SK-N-SH (cell line): ENCODE results near the gene ZBTB43. TPM values are rescaled to one million over a fixed set of nuclear protein-coding genes. Genes with fewer than 3 reads are reported as not detected.

Experiments
- CTCF ChIA-PET: fragments of 300-600, 350-600 bp; formaldehyde crosslinking; extraction: SDS; loops from one replicate; lab custom pipeline; 2021; lab: Yijun Ruan, JAX
- POLR2A ChIA-PET: fragments of 350-600 bp; sonication (Branson Sonifier 250); formaldehyde crosslinking; extraction: SDS; loops from one replicate; lab custom pipeline; 2020; ENCODE audit warnings: antibody characterized with exemption, inconsistent platforms; lab: Yijun Ruan, JAX
- DNase-seq: peaks from one replicate; pipeline ENCODE4 v3.0.0; 2012
- H2AFZ ChIP-seq: fragments of 200-600 bp; sonication (generic); 2 replicates; pipeline ENCODE4 v1.8.1; 2016; ENCODE audit warnings: antibody characterized with exemption, mild to moderate bottlenecking, low read depth
- H3F3A ChIP-seq: fragments of 200-600 bp; sonication (generic); replicated peaks from 2 replicates; pipeline ENCODE3; 2016; ENCODE audit warnings: antibody characterized with exemption, mild to moderate bottlenecking; ENCODE audit not compliant: insufficient read depth
- H3K27ac ChIP-seq, 2 experiments: fragments of 200-500 bp in 1 of 2; fragments of 200-600 bp in 1 of 2; sonication (Bioruptor generic) in 1 of 2; sonication (generic), shearing (Covaris generic) in 1 of 2; 2 replicates each; pipeline versions ENCODE4 v1.5.1 to v1.6.1; 2014 to 2016; ENCODE audit warnings: low read depth in 2 of 2, inconsistent platforms in 1 of 2, low read length in 1 of 2, mild to moderate bottlenecking in 1 of 2, mixed read lengths in 1 of 2
- H3K27me3 ChIP-seq: fragments of 200-600 bp; sonication (generic), shearing (Covaris generic); 2 replicates; pipeline ENCODE4 v1.6.1; 2016; ENCODE audit warnings: mixed run types; ENCODE audit not compliant: insufficient read depth
- H3K36me3 ChIP-seq, 2 experiments: fragments of 200-500 bp in 1 of 2; fragments of 200-600 bp in 1 of 2; sonication (Bioruptor generic) in 1 of 2; sonication (generic) in 1 of 2; replicated peaks in 1 of 2; 2 replicates each; pipeline versions ENCODE3 to v1.5.1; 2014 to 2016; ENCODE audit warnings: low read length in 1 of 2, mild to moderate bottlenecking in 1 of 2; ENCODE audit not compliant: insufficient read depth in 2 of 2, control insufficient read depth in 1 of 2
- H3K4me1 ChIP-seq, 2 experiments: fragments of 200-500 bp in 1 of 2; fragments of 200-600 bp in 1 of 2; sonication (Bioruptor generic) in 1 of 2; sonication (generic), shearing (Covaris generic) in 1 of 2; 2 replicates each; pipeline versions ENCODE4 v1.5.1 to v1.6.1; 2014 to 2016; ENCODE audit warnings: low read depth in 1 of 2, low read length in 1 of 2, mixed run types in 1 of 2; ENCODE audit not compliant: insufficient read depth in 2 of 2, control insufficient read depth in 1 of 2
- H3K4me2 ChIP-seq: fragments of 200-600 bp; sonication (generic), shearing (Covaris generic); 2 replicates; pipeline ENCODE4 v1.6.1; 2017; ENCODE audit warnings: mixed run types
- H3K4me3 ChIP-seq, 2 experiments: fragments of 200-500 bp in 1 of 2; fragments of 200-600 bp in 1 of 2; sonication (Bioruptor generic) in 1 of 2; sonication (generic), shearing (Covaris generic) in 1 of 2; 2 replicates each; pipeline versions ENCODE4 v1.5.1 to v1.8.1; 2014 to 2016; ENCODE audit warnings: low read depth in 2 of 2, inconsistent platforms in 1 of 2, low read length in 1 of 2, mild to moderate bottlenecking in 1 of 2, mixed read lengths in 1 of 2, moderate library complexity in 1 of 2
- H3K79me2 ChIP-seq: fragments of 200-600 bp; sonication (generic); 2 replicates; pipeline ENCODE4 v1.8.1; 2017; ENCODE audit warnings: mild to moderate bottlenecking; ENCODE audit not compliant: insufficient read depth
- H3K9ac ChIP-seq: fragments of 200-600 bp; sonication (generic); 2 replicates; pipeline ENCODE4 v1.6.1; 2017; ENCODE audit warnings: mixed run types
- H3K9me2 ChIP-seq: fragments of 200-600 bp; sonication (generic); 2 replicates; pipeline ENCODE4 v1.6.1; 2017; ENCODE audit warnings: mixed run types
- H3K9me3 ChIP-seq: fragments of 200-600 bp; sonication (generic); 2 replicates; pipeline ENCODE4 v1.6.1; 2017; ENCODE audit warnings: mixed run types, mild to moderate bottlenecking, moderate library complexity
- H4K20me1 ChIP-seq: fragments of 200-600 bp; sonication (generic); 2 replicates; pipeline ENCODE4 v1.6.1; 2017; ENCODE audit warnings: mild to moderate bottlenecking, mixed run types; ENCODE audit not compliant: insufficient read depth
- CHD2 ChIP-seq: fragments of 150-350 bp; IDR thresholded peaks from 2 replicates; pipeline ENCODE4 v1.6.1; 2018; ENCODE audit warnings: low read length; ENCODE audit not compliant: partially characterized antibody
- ELF1 ChIP-seq: IDR thresholded peaks from 2 replicates; pipeline ENCODE4 v1.4.0; 2012
- EP300 ChIP-seq, 2 experiments: IDR thresholded peaks; 2 replicates each; pipeline versions ENCODE4 v1.4.0 to v1.6.1; 2012; ENCODE audit warnings: borderline replicate concordance in 1 of 2, low read depth in 1 of 2, low read length in 1 of 2
- EZH2phosphoT487 ChIP-seq: fragments of 200-600 bp; sonication (generic); IDR thresholded peaks from 2 replicates; pipeline ENCODE4 v1.6.1; 2017; ENCODE audit warnings: low read depth, mixed run types, mild to moderate bottlenecking, antibody characterized with exemption, moderate library complexity, borderline replicate concordance
- FOXJ3 ChIP-seq: sonication (generic); formaldehyde crosslinking; IDR thresholded peaks from 2 replicates; pipeline ENCODE4 v1.5.1; 2020; ENCODE audit warnings: mild to moderate bottlenecking, missing genetic modification reagents
- GABPA ChIP-seq: IDR thresholded peaks from 2 replicates; pipeline ENCODE4 v1.4.0; 2012; ENCODE audit warnings: low read depth, mild to moderate bottlenecking
- GATA2 ChIP-seq: sonication (generic); formaldehyde crosslinking; IDR thresholded peaks from 2 replicates; pipeline ENCODE4 v1.5.0; 2020; ENCODE audit warnings: mild to moderate bottlenecking, missing genetic modification reagents
- MEF2A ChIP-seq: IDR thresholded peaks from 2 replicates; pipeline ENCODE4 v1.4.0; 2012; ENCODE audit warnings: low read depth, borderline replicate concordance
- MXI1 ChIP-seq: IDR thresholded peaks from 2 replicates; pipeline ENCODE4 v1.6.1; 2012; ENCODE audit warnings: mild to moderate bottlenecking, low read depth, low read length, improper control_type of control experiment
- NFIC ChIP-seq: IDR thresholded peaks from 2 replicates; pipeline ENCODE4 v1.4.0; 2012; ENCODE audit warnings: borderline replicate concordance
- PBX3 ChIP-seq: IDR thresholded peaks from 2 replicates; pipeline ENCODE4; 2012
- RAD21 ChIP-seq: IDR thresholded peaks from 2 replicates; pipeline ENCODE4 v1.6.1; 2012; ENCODE audit warnings: mild to moderate bottlenecking, low read length
- TAF1 ChIP-seq: IDR thresholded peaks from 2 replicates; pipeline ENCODE4 v1.6.1; 2012; ENCODE audit warnings: low read depth, mild to moderate bottlenecking, low read length, moderate library complexity, borderline replicate concordance
- TCF12 ChIP-seq: IDR thresholded peaks from 2 replicates; pipeline ENCODE4 v1.4.0; 2012
- TEAD4 ChIP-seq: IDR thresholded peaks from 2 replicates; pipeline ENCODE4 v1.4.0; 2012; ENCODE audit warnings: mild to moderate bottlenecking, borderline replicate concordance; ENCODE audit not compliant: insufficient read depth
- USF1 ChIP-seq: IDR thresholded peaks from 2 replicates; pipeline ENCODE4 v1.4.0; 2012; ENCODE audit warnings: low read depth, borderline replicate concordance
- WGBS: methylation state at CpG from one replicate; pipeline ENCODE4 v1.1.6; 2017; ENCODE audit warnings: low lambda C conversion rate; 5-methylcytosine and 5-hydroxymethylcytosine counted together
- polyA plus RNA-seq, 3 experiments: library from polyadenylated mRNA; depleted of rRNA; stranded (reverse); fragments of >200 nt; gene quantifications; 2 replicates each; pipeline ENCODE4 v1.2.3, GENCODE V29; 2012

Gene ZBTB43
- polyA plus RNA-seq, 1 of the 3 experiments (the other 2 are of a cell fraction), result 3.5 TPM

- TF ChIP-seq USF1 (no peak), TAF1 (peak; percentile 85)
These were observed at the start of gene ZBTB43 (continued) for GRCh38 chr9:126804696-126805553.

GRCh38 chr9:126755317-126755875 lies 49.4 kb upstream of the ZBTB43 start:
- POLR2A ChIA-PET, result no interaction called here
- no peaks in the 10 kb centered on the region for H3K4me1 ChIP-seq
- no peaks in the 10 kb centered on the region for H3K9me3 ChIP-seq
- CTCF ChIA-PET, result no interaction called here
- H3K9ac ChIP-seq, result no peak overlapping the region
- H3K27ac ChIP-seq, result no peak overlapping the region
- no peaks in the 10 kb centered on the region for H3K9me2 ChIP-seq
- H3K4me3 ChIP-seq, result no peak overlapping the region
- no peaks in the 10 kb centered on the region for H3F3A ChIP-seq
- no peaks in the 10 kb centered on the region for H4K20me1 ChIP-seq
- no peak overlapping the region for H2AFZ ChIP-seq
- no peak for DNase-seq
- H3K4me2 ChIP-seq, result no peak overlapping the region
- peaks cover 11% of the 10 kb centered on the region for H3K27me3 ChIP-seq
- H3K36me3 ChIP-seq, result no peaks in the 10 kb centered on the region
- no peak for TF ChIP-seq GATA2 (CRISPR knock-in tag)
- WGBS, result 67% methylated on average over 18 of the region's 19 CpGs
- no peaks in the 10 kb centered on the region for H3K79me2 ChIP-seq

GRCh38 chr9:126756238-126756637 lies 48.6 kb upstream of the ZBTB43 start:
- WGBS, result 49% methylated on average over 4 of the region's 5 CpGs
- Histone ChIP-seq H3K4me1 (no peaks in the 10 kb centered on the region), H3K9ac (no peak overlapping the region), H3K9me3 (no peaks in the 10 kb centered on the region), H3K4me3 (no peak overlapping the region), H3K4me2 (no peak overlapping the region), H3K27ac (no peak overlapping the region), H2AFZ (no peak overlapping the region), H3K27me3 (peaks cover 2% of the 10 kb centered on the region; the same call in 1 of the 2 replicates), H3K36me3 (no peaks in the 10 kb centered on the region), H4K20me1 (no peaks in the 10 kb centered on the region), H3K9me2 (no peaks in the 10 kb centered on the region), H3K79me2 (no peaks in the 10 kb centered on the region), H3F3A (no peaks in the 10 kb centered on the region)
- no peak for DNase-seq
- TF ChIP-seq EP300 (IDR thresholded peaks at IDR 0.05; ENCODE audit: borderline replicate concordance in 1 of 2, low read depth in 1 of 2, low read length in 1 of 2), result no peak
- TF ChIP-seq GABPA, result no peak
- CTCF ChIA-PET, result interaction anchor here (1.8 to 3.3 kb wide), 2 partner anchors 25 to 51 kb away, joined by 5 to 7 read pairs; no protein-coding TSS in a partner anchor
- POLR2A ChIA-PET, result no interaction called here

- peak; percentile 39 for DNase-seq
- Histone ChIP-seq H4K20me1 (no peaks in the 10 kb centered on the region), H3K9me2 (no peaks in the 10 kb centered on the region), H3K9me3 (no peaks in the 10 kb centered on the region), H3K79me2 (no peaks in the 10 kb centered on the region), H3K27ac (no peak overlapping the region), H3K4me2 (no peak overlapping the region), H3K4me3 (no peak overlapping the region), H3K9ac (no peak overlapping the region), H3K36me3 (no peaks in the 10 kb centered on the region), H2AFZ (no peak overlapping the region), H3K4me1 (no peaks in the 10 kb centered on the region), H3F3A (no peaks in the 10 kb centered on the region), H3K27me3 (no peaks in the 10 kb centered on the region; the same call in 1 of the 2 replicates)
- no peak for TF ChIP-seq RAD21
- no peak for TF ChIP-seq FOXJ3 (CRISPR knock-in tag)
- TF ChIP-seq TEAD4, result no peak
- TF ChIP-seq ELF1, result no peak
- TF ChIP-seq MXI1, result no peak
- no peak for TF ChIP-seq NFIC
- no peak for TF ChIP-seq CHD2
- TF ChIP-seq MEF2A, result no peak
- TF ChIP-seq TAF1, result no peak
- no peak for TF ChIP-seq PBX3
- no peak for TF ChIP-seq GATA2 (CRISPR knock-in tag)
- TF ChIP-seq EZH2phosphoT487, result no peak
- no peak for TF ChIP-seq TCF12
- ChIA-PET POLR2A (no interaction called here), CTCF (interaction anchor here (0.6 to 3.3 kb wide), 4 partner anchors 11 to 1145 kb away, joined by 3 to 7 read pairs (median 6); no protein-coding TSS in a partner anchor)
- WGBS, result 35% methylated on average over 6 of the region's 6 CpGs
These were observed 47.9 kb upstream of the ZBTB43 start for GRCh38 chr9:126756876-126757415.
